NCI-H748 treated with DMSO at 0.1 percent for 48 hours (cell line): ENCODE data around the gene SPARC.
"Not testable (repeated sequence)": the region's sequence is repeated elsewhere in the genome, so short reads cannot be mapped to it uniquely, and the experiment has no call there.

ENCODE experiments used
- DNase-seq: peaks from one replicate; lab custom pipeline; 2025; lab: John Stamatoyannopoulos, UW

Gene SPARC

DNA sequence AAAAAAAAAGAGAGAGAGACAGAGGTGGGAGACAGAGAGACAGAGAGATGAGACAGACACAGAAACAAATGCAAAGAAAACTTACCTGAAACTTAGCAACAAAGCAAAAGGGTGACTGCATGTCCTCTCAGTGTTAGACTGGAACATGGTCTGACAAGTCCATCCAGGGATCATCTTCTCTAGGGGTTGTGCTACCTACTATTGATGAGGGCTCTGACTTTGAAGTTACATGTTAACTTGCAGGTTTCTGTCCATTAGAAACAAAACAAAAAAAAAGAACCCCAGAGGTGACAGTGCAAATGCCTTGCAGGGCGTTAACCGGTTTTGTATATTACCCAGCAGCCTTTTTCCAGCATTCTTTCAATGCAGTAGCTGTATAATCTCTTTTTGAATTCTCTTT lies 13.6 kb upstream of the SPARC start:
- DNase-seq, result no peak

DNA sequence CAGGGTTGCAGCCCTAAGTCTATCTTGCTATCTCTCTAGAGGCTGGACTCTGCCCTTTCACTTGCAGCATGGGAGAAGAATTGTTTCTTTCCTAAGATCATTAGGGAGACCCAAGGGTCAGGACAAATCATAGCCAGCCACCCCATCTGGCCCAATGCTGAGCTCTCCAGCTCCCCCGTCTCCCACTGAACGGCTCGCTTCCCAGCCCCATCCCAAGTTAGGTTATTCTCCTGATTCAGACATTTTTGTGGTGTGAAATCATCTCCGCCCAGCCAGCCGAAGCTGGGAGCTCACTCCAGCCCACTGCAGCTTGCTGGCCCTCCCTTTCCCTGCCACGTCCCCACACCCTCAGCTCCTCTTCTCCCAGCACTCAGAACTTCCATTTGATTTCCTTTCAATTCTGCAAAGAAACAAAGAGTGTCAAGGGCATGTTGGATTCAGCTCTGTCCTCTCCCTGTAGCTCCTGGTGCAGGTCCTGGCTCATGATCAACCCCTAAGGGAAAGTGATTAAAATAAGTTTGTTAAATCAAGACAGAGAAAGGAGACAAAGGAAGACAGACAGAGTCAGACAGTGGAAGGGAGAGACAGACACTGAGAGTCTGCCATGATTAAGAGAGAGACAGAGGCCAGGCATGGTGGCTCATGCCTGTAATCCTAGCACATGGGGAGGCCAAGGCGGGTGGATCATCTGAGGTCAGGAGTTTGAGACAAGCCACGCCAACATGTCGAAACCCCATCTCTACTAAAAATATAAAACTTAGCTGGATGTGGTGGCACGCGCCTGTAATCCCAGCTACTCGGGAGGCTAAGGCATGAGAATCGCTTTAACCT lies 12.6 kb upstream of the SPARC start:
- DNase-seq, result no peak

DNA sequence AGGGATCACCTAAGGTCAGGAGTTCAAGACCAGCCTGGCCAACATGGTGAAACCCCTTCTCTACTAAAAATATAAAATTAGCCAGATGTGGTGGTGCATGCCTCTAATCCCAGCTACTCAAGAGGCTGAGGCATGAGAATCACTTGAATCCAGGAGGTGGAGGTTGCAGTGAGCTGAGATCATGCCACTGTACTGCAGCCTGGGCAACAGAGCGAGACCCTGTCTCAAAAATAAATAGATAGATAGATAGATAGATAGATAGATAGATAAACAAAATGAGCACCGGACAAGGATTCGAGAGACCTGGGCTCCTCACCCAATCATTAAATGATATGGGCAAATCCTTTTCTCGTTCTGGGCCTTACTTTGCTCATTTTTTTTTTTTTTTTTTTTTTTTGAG lies 11.4 kb upstream of the SPARC start:
- DNase-seq, result not testable (repeated sequence)

DNA sequence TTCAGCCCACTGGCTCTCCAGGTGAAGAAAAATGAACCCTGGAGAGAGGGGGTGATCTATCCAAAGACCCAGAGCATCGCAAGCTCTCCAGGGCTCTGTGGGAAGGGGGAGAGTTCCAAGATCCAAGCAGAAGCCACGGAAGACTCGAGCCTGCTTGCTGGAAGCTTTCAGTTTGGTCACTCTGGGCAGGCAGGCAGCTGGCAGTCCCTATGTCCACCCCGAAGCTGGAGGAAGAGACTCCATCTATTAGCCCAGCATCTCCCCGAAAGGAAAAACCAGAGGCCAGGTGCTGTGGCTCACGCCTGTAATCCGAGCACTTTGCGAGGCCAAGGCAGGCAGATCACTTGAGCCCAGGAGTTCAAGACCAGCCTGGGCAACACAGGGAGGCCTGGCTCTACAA lies 10.7 kb upstream of the SPARC start:
- no peak for DNase-seq

- no peak for DNase-seq
These were observed 9.9 kb upstream of the SPARC start for GRCh38 chr5:151696470-151697061.

- no peak for DNase-seq
These were observed 8.7 kb upstream of the SPARC start for GRCh38 chr5:151695464-151695863.

DNA sequence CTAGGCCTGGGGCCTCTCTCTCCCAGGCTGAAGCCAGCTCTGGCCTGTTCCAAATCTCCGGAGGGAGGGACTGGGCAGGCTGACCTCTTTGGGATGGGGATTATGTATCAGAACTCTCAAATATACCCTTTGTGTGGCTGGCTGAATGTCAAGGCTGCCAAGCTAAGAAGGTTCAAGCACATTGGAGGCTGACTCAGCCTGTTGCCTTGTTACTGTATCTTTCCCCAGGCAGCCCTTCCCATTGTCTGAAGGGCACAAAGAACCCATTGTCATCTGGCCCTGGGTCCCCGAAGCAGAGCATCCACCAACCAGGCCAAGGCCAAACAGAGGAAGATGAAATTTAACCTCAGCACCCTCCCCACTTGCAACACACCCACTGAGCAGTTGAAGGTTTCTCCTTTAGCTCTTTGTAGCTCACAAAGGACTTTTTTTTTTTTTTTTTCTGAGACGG lies 7.3 kb upstream of the SPARC start:
- no peak for DNase-seq

GRCh38 chr5:151692312-151692711 lies 5.6 kb upstream of the SPARC start:
- no peak for DNase-seq

GRCh38 chr5:151691706-151692105 lies 5.0 kb upstream of the SPARC start:
- DNase-seq, result no peak

DNA sequence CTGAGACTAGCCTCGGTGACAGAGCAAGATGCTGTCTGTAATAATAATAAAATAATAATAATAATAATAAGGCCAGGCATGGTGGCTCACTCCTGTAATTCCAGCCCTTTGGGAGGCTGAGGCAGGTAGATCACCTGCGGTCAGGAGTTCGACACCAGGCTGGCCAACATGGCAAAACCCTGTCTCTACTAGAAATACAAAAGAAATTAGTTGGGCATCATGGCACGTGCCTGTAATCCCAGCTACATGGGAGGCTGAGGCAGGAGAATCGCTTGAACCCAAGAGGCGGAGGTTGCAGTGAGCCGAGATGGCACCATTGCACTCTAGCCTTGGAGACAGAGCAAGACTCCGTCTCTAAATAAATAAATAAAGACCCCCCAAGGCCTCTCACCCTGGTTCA lies 2.9 kb upstream of the SPARC start:
- DNase-seq, result not testable (repeated sequence)

GRCh38 chr5:151688436-151688835 lies 1.7 kb upstream of the SPARC start:
- no peak for DNase-seq

DNA sequence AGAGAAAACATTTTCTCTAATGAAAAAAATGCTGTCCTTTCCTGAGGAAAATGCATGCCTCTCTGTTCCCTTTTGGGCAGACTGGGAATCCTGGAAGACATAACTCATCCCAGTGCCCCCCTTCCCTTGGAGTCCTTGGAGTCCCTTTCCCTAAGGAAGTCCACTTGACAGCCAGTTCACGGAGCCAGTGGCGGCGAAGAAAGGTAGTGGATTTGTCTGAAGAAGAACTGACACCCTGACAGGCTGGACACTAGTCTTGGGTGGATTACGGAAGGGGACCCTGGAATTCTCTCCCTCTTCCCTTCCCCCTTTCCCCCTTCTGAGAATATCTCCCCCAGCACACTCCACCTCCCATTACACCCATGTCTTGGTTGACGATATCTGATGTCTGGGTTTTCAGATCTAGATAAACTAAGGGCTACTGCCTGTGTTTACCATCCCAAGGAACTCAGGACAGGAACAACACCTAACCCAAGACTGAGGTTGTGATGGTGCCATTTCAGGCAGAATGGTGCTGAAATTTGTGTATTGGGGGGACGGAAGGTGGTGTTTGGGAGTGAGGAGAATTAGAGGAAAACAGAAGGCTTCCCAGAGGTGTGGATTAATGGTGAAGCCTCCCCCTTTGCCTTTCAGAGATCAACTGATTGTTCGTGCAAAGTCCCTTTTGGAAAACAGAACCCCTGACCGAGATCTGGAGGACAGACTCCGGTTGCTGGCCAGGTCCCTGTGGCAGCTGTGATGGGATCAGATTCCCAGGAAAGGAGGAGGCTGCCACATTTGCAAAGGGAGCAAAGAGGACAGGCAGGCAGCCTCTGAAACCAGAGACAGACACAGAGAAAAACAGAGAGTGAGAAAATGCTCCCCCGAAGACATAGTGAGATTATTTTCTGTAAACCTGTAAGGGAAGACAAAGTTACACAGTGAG lies 704 bp downstream of the SPARC start:
- DNase-seq, result no peak

DNA sequence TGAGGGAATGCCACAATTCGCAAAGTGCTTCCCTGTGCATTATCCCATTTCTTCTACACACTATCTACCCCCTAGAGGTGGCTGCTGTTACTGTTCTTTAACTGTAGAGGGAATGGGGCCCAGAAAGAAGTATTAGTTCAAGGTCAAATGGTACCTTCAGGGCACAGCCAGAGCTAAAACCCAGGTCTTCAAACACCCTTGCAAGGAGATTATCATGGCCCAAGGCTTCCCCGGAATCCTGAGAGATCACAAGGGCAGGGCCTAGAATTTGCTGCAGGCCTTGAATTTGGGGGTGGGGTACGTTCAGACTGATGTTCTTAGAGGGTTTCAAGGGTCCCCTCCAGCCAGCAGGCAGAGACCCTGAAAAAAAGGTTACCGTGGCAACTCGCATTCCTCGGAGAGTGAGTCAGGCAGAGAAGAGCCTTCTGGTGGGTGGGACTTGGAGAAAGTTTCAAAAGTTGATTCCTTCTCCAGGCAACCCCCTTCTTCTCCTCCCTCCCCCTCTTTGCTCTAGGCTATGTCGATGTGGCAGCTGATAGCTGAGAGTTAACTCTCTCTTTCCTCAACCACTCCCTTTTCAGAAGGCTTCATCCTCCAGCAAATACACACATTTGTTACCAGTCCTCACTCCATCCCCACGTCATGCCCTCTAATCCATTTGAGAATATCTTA lies 1.9 kb downstream of the SPARC start:
- DNase-seq, result no peak

- no peak for DNase-seq
These were observed 2.6 kb downstream of the SPARC start for GRCh38 chr5:151683986-151684588.

GRCh38 chr5:151683444-151683843 lies 3.3 kb downstream of the SPARC start:
- no peak for DNase-seq

- DNase-seq, result no peak
These were observed 3.9 kb downstream of the SPARC start for GRCh38 chr5:151682751-151683331.

DNA sequence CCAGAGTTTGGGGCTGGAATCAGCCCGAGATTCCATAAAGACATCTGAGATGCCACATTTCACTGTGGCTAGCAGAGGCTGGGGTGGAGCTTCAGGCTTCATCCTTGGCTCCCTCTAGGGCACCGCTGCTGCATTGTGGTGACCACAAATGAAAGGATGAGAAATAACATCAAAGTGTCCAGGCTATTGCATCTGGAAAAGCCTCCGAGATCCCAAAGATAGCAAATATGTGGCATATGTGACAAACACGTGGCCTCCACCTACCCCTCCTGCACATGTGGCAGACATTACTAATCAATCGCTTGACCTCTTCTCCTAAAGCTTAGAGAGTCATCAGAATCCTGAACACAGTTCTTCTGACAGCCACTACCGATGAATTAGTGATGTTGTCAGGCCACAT lies 4.5 kb downstream of the SPARC start:
- DNase-seq, result no peak

DNA sequence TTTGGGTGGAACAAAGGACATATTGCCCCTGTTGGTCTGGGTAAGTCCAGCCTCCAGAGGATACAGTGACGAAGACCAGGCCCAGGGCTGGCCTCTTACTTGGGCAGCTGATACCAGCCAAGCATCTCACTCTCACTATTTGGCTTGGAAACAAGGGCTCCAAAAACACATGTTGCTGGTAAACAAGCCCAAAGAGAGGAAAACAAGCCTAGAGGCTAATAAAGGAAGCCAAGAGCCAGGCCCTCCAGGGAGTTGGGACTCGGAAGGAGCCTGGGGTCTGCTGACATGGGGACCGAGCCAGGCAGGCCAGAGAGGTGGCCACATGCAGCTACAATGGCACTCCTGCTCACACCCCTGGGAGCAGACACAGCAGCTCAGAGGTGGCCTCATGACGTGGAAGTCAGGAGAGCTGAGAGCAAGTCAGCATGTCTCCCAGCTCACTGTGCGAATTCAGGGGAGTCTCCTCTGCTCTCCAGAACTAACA lies 5.7 kb downstream of the SPARC start:
- DNase-seq, result no peak

- not testable (repeated sequence) for DNase-seq
These were observed 6.6 kb downstream of the SPARC start for GRCh38 chr5:151680156-151680505.

DNA sequence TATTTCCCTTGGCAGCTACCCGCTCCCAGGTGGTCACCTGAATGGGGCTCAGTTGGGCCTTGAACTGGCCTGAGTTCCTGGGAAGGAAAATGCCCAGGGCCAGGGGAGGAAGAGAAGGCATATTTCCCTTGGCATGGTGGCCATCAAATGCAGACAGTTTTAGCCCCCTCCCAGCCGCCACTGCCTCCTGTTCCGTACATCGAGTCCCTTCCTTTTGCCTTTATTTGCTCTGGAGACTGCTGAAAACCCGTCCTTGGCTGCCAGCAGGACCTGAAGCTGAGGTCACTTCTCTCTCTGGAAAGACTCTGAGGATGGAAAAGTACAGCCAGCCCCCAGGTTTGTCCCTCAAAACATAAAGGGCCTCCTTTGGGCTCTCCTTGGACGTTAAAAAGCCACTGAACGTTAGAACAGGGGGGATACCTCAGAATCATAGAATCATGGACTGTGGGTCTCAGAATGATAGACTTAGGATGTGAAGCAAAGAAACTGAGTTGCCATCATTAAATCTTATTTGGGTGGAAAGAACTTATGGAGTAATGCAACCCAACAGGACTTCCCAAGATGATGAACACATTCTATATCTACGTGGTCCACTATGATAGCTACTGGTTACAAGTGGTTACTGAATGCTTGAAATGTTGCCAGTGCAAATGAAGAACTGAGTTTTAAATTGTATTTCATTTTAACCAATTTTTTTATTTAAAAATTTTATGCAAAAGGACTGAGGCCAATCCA lies 7.1 kb downstream of the SPARC start:
- no peak for DNase-seq
